Stimulated activated CD8-positive, alpha-beta memory T cell treated with anti-CD3 and anti-CD28 coated beads, Interleukin-15, amount 100 ng/mL, for 24 hours (primary cell): ENCODE data around the gene KIR2DL1.
"Not testable (repeated sequence)": the region's sequence is repeated elsewhere in the genome, so short reads cannot be mapped to it uniquely, and the experiment has no call there.

Experiments
- DNase-seq: peaks from one replicate; pipeline ENCODE4 v3.0.0-alpha.2; 2020; ENCODE audit warnings: low read depth

Gene KIR2DL1

DNA sequence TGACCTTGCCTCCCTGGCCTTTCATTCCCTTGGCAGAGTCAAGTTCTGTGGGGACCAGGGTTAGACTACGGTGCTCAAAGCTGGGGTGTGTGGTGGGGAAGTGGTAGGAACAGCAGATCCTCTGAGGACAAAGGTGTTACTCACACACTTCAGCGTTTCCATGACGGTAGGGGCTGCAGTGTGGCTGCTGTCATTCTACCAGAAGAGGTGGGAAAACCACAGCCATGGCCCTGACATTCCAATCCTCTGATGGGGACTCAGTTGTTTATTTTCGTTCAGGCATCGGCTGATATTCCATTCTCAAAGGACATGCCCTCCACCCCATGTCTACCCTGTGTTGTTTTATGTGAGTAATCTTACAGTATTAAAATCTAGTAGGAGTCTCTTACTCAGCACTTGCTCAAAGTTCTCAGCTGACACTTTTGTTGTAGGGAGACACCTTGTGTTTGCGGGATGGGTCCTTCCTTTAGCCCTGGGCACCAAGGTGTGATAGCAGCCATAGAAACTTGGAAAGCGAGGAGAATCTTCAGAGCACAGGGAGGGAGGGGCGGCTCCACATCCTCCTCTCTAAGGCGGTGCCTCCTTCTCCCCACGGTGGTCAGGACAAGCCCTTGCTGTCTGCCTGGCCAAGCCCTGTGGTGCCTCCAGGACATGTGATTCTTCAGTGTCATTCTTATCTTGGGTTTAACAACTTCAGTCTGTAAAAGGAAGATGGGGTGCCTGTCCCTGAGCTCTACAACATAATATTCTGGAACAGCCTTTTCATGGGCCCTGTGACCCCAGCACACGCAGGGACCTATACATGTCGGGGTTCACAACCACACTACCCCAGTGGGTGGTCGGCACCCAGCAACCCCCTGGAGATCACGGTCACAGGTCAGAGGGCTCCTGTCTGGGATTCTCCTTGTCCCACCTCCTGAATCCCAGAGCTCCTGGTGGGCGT, 1.7 kb downstream of the KIR2DL1 start:
- DNase-seq: not testable (repeated sequence)

DNA sequence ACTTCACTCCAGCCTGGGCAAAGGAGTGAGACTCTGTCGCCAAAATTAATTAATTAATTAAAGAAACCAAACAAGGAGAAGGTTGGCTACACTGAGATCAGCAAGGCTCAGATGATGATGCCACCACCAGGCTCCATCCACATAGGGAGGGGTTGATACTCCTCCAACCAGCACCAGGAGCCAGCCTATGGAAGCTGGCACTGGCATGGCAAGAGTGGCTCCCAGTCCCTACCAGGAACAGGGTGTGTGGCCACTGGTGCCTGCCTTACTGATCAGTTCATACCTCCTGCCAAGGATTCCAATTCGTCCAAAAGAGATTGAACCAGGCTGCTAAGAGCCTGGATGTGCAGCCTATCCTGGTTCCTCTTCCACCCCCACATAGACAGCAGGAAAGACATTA, 3.1 kb downstream of the KIR2DL1 start:
- not testable (repeated sequence) for DNase-seq

DNA sequence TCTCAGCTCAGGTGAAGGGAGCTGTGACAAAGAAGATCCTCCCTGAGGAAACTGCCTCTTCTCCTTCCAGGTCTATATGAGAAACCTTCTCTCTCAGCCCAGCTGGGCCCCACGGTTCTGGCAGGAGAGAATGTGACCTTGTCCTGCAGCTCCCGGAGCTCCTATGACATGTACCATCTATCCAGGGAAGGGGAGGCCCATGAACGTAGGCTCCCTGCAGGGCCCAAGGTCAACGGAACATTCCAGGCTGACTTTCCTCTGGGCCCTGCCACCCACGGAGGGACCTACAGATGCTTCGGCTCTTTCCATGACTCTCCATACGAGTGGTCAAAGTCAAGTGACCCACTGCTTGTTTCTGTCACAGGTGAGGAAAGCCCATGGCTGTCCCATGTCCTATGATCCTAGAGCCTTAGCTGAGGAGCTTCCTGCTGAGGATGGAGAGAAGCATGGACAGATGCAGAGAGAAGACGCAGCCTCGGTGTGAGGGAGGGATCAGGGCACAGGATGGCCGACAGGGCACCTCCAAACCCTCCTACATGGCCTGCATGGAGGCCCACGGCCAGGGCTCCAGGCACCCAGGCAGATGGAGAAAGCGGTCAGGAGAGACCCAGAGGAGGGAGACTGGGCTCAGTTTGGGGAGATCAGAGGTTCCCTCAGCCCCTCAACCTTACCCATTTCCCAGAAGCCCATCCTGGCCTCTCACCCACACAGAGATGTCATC, 5.7 kb downstream of the KIR2DL1 start:
- not testable (repeated sequence) for DNase-seq

DNA sequence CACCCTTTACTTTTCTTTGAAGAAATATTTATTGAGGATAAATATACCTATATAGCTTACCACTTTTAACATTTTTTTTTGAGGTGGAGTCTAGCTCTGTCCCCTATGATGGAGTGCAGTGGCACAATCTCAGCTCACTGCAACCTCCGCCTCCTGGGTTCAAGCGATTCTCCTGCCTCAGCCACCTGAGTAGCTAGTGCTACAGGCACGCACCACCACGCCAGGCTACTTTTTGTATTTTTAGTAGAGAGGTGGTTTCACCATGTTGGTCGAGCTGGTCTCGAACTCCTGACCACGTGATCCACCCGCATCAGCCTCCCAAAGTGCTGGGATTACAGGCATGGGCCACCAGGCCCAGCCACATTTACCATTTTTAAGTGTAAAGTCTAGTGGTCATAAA, 6.2 kb downstream of the KIR2DL1 start:
- DNase-seq: not testable (repeated sequence)

DNA sequence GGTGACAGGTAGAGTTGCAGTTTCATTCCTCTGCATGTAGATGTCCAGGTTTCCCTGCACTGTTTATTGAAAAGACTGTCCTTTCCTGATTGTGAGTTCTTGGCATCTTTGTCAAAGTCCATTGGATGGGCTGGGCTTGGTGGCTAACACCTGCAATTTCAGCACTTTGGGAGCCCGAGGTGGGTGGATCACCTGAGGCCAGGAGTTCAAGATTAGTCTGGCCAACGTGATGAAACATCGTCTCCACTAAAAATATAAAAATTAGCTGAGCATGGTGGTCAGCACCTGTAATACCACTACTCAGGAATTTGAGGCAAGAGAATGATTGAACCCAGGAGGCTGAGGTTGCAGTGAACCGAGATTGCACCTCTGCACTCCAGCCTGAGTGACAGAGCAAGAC, 8.3 kb downstream of the KIR2DL1 start:
- DNase-seq: not testable (repeated sequence)

DNA sequence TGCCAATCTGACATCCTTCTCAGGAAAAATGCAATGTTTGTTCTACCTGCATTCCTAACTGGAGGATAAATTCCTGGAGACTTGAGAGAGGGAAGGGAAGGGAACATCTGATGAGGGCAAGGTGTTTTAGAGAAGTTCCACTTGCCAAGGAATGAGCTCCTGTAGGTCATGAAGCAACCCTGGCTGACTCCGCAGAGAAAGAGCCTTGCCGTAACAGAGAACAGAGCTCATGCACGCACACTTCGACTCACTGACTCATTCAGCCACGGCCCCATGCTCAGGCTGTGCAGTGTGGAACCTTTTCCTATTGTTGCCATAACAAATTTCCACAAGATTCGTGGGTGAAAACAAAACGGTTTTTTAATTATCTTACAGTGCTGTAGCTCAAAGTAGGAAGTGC, 9.3 kb downstream of the KIR2DL1 start:
- not testable (repeated sequence) for DNase-seq

DNA sequence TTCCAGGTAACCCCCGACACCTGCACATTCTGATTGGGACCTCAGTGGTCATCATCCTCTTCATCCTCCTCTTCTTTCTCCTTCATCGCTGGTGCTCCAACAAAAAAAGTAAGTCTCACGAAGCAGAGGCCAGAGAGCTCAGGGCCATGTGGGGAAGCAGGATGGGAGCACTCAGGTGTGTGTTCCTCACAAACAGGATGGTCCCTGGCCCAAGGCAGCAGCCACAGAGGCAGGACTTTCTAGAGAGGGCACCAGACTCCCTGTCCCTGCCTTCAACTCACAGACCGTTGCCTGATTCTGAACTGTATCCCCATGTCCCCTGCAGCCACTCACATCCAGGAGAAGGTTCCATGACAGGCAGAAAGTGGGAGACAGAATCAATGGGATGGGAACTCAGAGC, 13.3 kb downstream of the KIR2DL1 start:
- DNase-seq: not testable (repeated sequence)

DNA sequence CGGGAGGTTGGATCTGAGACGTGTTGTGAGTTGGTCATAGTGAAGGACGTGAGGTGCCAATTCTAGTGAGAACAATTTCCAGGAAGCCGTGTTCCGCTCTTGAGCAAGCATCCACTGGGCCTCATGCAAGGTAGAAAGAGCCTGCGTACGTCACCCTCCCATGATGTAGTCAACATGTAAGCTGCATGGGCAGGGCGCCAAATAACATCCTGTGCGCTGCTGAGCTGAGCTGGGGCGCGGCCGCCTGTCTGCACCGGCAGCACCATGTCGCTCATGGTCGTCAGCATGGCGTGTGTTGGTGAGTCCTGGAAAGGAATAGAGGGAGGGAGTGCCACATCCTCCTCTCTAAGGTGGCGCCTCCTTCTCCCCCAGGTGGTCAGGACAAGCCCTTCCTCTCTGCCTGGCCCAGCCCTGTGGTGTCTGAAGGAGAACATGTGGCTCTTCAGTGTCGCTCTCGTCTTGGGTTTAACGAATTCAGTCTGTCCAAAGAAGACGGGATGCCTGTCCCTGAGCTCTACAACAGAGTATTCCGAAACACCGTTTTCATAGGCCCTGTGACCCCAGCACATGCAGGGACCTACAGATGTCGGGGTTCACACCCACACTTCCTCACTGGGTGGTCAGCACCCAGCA, 16.6 kb downstream of the KIR2DL1 start:
- DNase-seq: not testable (repeated sequence)

DNA sequence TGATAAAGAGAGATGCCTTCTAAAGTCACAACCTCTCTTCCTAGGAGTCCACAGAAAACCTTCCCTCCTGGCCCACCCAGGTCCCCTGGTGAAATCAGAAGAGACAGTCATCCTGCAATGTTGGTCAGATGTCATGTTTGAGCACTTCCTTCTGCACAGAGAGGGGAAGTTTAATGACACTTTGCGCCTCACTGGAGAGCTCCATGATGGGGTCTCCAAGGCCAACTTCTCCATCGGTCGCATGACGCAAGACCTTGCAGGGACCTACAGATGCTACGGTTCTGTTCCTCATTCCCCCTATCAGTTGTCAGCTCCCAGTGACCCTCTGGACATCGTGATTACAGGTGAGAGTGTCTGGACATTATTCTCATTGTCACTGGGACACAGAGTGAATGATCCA, 18.6 kb downstream of the KIR2DL1 start:
- not testable (repeated sequence) for DNase-seq

DNA sequence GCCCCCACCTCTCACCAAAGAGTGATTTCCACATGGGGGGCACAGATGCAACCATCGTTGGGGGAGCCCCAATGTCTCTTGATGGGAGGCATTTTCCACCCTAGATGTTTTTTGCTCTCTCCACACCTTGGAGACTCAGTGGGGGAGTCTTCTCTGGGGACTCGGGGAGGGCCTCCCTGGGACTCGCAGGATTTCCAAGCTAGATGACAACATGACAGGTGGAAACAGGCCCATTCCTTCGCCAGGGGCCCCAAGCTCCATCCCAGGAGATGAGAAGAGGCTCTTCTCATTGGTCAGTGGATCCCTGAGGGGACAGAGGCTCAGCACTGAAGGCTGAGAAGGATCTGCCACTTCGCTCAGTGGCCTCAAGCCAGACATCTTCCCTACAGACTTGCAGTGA, 21.1 kb downstream of the KIR2DL1 start:
- no peak for DNase-seq

DNA sequence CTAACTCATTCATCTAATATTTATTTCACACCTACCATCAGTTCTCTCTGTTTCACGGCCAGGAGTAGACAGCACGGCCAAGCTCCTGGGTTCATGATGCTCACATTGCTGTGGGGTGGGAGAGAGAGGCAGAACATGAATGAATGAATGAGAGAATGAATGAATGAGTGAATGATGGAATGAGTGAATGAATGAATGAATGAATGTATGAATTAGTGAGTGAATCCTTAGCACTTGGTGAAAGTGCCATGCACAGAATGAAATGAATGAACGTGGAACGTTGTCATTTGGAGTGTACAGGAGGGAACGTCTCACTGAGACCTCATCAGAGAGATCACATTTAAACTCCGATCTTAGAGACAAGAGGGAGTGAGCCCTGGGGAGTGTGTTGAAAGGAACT, 21.9 kb downstream of the KIR2DL1 start:
- no peak for DNase-seq

DNA sequence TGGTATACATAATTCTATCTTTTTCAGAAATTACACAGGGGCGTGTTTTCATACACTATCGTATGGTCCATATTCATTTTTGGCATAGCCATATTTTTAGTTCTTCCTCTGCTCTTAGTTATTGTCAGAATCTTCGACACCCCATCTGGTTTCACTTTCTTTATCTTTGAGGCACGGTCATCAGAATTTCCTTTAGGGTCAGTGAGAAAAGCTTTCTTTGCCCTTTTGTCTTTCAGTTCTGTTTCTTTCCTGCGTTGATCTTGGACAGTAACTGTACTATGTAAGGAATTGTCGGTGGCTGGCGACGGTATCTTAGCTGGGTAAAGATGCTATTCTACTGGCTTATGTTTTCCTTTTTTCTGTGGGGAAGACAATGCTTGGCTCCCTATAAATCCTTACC, 23.2 kb downstream of the KIR2DL1 start:
- DNase-seq: no peak

DNA sequence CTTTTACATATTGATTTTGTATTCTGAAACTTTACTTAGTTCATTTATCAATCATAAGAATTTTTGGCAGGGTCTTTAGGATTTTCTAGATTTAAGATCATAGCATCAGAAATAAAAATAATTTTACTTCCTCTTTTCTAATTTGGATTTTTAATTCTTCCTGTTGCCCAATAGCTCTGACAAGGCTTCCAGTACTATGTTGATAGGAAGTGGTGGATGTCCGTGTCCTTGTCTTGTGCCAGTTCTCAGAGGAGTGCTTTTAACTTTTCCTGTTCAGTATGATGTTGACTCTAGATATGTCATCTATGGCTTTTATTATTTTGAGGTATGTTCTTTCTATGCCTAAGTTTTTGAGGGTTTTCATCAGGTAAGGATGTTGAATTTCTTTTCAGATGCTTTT, 26.2 kb downstream of the KIR2DL1 start:
- no peak for DNase-seq

DNA sequence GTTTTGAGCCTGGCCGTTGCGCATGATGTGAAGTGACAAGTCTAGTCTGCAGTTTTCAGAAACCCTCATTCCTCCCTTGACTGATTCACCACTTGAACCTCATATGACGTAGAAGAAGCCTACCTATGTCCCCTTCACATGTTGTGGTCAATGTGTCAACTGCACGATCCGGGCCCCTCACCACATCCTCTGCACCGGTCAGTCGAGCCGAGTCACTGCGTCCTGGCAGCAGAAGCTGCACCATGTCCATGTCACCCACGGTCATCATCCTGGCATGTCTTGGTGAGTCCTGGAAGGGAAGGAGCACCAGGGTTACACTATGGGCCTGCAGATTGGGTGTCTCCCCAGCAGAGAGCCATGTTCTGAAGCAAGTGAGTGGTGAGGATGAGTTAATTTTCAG, 33.8 kb downstream of the KIR2DL1 start, which contains the start of gene KIR2DL4:
TSS of gene KIR2DL4 (plus strand) at position 201 of the 400 bp plus-strand sequence. CDS start at position 243, 42 bp downstream.
- DNase-seq: no peak

DNA sequence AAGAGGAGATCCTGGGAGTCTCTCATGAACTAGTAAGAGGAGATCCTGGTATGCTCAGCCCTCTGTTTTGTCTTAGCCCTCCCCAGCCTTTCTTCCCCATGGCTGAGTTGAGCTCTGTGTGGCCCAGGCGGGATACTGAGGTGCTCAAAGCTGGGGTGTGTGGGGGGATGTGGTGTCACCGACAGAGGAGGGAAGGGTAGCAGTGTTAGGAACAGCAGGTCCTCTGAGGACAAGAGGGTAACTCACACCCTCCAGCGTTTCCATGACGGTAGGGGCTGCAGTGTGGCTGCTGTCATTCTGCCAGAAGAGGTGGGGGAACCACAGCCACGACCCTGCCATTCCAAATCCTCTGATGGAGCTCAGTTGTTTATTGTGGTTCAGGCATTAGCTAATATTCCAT, 34.5 kb downstream of the KIR2DL1 start:
- no peak for DNase-seq

DNA sequence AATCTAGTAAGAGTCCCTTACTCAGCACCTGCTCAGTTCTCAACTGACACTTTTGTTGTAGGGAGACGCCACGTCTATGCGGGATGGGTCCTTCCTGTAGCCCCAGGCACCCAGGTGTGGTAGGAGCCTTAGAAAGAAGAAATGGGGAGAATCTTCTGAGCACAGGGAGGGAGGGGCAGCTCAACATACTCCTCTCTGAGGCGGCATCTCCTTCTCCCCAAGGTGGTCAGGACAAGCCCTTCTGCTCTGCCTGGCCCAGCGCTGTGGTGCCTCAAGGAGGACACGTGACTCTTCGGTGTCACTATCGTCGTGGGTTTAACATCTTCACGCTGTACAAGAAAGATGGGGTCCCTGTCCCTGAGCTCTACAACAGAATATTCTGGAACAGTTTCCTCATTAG, 35.0 kb downstream of the KIR2DL1 start:
- DNase-seq: no peak

DNA sequence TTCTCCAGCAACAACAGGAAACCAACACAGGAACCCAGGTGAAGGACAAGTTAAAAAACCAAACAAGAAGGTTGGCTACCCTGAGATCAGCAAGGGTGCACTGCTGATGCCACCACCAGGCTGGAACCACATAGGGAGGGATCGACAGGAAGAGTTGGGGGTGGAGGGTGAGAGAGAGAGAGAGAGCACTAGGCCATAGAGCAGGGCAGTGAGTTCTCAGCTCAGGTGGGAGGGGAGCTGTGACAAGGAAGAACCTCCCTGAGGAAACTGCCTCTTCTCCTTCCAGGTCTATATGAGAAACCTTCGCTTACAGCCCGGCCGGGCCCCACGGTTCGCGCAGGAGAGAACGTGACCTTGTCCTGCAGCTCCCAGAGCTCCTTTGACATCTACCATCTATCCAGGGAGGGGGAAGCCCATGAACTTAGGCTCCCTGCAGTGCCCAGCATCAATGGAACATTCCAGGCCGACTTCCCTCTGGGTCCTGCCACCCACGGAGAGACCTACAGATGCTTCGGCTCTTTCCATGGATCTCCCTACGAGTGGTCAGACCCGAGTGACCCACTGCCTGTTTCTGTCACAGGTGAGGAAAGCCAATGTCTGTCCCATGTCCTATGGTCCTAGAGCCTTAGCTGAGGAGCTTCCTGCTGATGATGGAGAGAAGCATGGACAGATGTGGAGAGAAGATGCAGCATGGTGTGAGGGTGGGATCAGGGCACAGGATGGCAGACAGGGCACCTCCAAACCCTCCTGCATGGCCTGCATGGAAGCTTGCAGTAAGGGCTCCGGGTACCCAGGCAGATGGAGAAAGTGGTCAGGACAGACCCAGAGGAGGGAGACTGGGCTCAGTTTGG, 36.3 kb downstream of the KIR2DL1 start:
- no peak for DNase-seq

DNA sequence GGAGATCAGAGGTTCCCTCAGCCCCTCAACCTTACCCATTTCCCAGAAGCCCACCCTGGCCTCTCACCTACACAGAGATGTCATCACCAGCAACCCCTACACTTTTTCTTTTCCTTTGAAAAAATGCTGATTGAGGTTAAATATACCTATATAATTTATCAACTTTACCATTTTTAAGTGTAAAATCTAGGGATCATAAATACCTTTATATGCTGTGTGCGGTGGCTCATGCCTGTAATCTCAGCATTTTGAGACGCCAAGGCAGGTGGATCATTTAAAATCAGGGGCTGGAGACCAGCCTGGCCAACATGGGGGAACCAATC, 36.9 kb downstream of the KIR2DL1 start:
- no peak for DNase-seq

DNA sequence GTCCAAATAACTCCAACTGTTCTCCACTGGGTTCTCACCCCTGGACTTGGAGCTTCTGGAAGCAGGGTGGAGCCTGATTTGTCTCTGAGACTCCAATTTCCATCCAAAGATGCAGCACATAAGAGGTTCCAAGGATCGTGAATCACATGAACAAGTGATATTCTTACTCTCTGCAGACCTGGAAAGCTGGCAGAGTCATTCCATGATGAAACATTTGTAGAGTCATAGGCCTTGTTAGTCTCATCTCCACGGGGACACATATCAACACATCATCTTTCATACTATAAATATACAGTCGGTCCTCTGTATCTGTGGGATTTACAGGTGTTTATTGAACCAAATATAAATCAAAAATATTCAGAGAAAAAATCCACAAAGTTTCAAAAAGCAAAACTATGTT, 45.0 kb downstream of the KIR2DL1 start:
- DNase-seq: not testable (repeated sequence)

DNA sequence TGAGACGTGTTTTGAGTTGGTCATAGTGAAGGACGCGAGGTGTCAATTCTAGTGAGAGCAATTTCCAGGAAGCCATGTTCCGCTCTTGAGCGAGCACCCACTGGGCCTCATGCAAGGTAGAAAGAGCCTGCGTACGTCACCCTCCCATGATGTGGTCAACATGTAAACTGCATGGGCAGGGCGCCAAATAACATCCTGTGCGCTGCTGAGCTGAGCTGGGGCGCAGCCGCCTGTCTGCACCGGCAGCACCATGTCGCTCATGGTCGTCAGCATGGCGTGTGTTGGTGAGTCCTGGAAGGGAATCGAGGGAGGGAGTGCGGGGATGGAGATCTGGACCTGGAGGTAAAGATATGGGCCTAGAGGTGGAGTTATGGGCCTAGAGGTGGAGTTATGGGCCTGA, 46.7 kb downstream of the KIR2DL1 start, which contains the start of gene KIR3DL1:
TSS of gene KIR3DL1 (plus strand) at position 218 of the 400 bp plus-strand sequence.
- not testable (repeated sequence) for DNase-seq

DNA sequence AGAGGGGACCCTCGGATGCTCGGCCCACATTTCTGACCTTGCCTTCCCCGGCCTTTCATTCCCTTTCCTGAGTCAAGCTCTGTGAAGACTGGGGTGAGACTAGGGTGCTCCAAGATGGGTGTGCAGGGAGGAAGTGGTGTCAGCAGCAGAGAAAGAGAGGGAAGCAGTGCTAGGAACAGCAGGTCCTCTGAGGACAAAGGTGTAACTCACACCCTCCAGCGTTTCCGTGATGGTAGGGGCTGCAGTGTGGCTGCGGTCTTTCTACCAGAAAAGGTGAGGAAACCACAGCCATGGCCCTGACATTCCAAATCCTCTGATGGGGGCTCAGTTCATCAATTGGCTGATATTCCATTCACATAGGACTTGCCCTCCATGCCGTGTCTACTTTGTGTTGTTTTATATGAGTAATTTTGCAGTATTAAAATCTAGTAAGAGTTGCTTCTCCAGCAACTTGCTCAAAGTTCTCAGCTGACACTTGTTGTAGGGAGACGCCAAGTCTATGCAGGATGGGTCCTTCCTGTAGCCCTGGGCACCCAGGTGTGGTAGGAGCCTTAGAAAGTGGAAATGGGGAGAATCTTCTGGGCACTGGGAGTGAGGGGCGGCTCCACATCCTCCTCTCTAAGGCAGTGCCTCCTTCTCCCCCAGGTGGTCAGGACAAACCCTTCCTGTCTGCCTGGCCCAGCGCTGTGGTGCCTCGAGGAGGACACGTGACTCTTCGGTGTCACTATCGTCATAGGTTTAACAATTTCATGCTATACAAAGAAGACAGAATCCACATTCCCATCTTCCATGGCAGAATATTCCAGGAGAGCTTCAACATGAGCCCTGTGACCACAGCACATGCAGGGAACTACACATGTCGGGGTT, 48.3 kb downstream of the KIR2DL1 start:
- no peak for DNase-seq
